Activated naive CD4-positive, alpha-beta T cell treated with anti-CD3 and anti-CD28 coated beads for 36 hours (primary cell): ENCODE data around the gene TANGO6. TPM values are rescaled to one million over a fixed set of nuclear protein-coding genes. Genes with fewer than 3 reads are reported as not detected.
A peak's percentile ranks its signal among the peaks of the same experiment; 100 is the strongest.

Experiments
- CTCF ChIA-PET: fragments of 350-600 bp; sonication (Branson Sonifier 250); formaldehyde crosslinking; loops from one replicate; lab custom pipeline; 2021; ENCODE audit warnings: antibody characterized with exemption; lab: Charles Lee
- DNase-seq: peaks from one replicate; pipeline ENCODE4 v3.0.0-alpha.2; 2020
- H3K27ac Mint-ChIP-seq: one replicate; pipeline ENCODE4 v1.8.0; 2021; ENCODE audit warnings: mild to moderate bottlenecking, mixed read lengths
- H3K27me3 Mint-ChIP-seq: one replicate; pipeline ENCODE4 v1.8.0; 2021; ENCODE audit warnings: low read depth, mixed read lengths
- H3K36me3 Mint-ChIP-seq: one replicate; pipeline ENCODE4 v1.8.0; 2021; ENCODE audit warnings: low read depth, mixed read lengths
- H3K4me1 Mint-ChIP-seq: one replicate; pipeline ENCODE4 v1.8.0; 2021; ENCODE audit warnings: low read depth, mixed read lengths
- H3K4me3 Mint-ChIP-seq: one replicate; pipeline ENCODE4 v1.8.0; 2021; ENCODE audit warnings: mild to moderate bottlenecking, moderate library complexity, mixed read lengths
- H3K9me3 Mint-ChIP-seq: one replicate; pipeline ENCODE4 v1.8.0; 2021; ENCODE audit warnings: mixed read lengths
- intact Hi-C: fragments of 100-400 bp; cut with micrococcal nuclease; formaldehyde crosslinking; loops from one replicate; pipeline ENCODE4 v1.15.1; 2023
- total RNA-seq, 2 experiments: library from RNA; stranded (reverse); gene quantifications; one replicate each; pipeline ENCODE4 v1.2.3, GENCODE V29; 2021

Gene TANGO6
- total RNA-seq, 2 experiments from 2014 or later = 21.6 to 22.3 TPM

GRCh38 chr16:68894714-68895113 is 51.4 kb downstream of the TANGO6 start:
- H3K27ac Mint-ChIP-seq = no peak overlapping the region
- no peaks in the 10 kb centered on the region for H3K9me3 Mint-ChIP-seq
- no peak overlapping the region for H3K4me3 Mint-ChIP-seq
- intact Hi-C loops = no loop called here
- no peaks in the 10 kb centered on the region for H3K27me3 Mint-ChIP-seq
- no peaks in the 10 kb centered on the region for H3K4me1 Mint-ChIP-seq
- DNase-seq = no peak
- peaks cover 7% of the 10 kb centered on the region for H3K36me3 Mint-ChIP-seq
- CTCF ChIA-PET = no interaction called here

- Mint-ChIP-seq H3K4me3 (no peak overlapping the region), H3K36me3 (peaks cover 8% of the 10 kb centered on the region), H3K27ac (no peak overlapping the region), H3K27me3 (no peaks in the 10 kb centered on the region), H3K4me1 (no peaks in the 10 kb centered on the region), H3K9me3 (no peaks in the 10 kb centered on the region)
- intact Hi-C loops = no loop called here
- no peak for DNase-seq
- CTCF ChIA-PET = no interaction called here
Observed at GRCh38 chr16:68898026-68898425, 54.7 kb downstream of the TANGO6 start.

GRCh38 chr16:68900009-68900408 is 56.7 kb downstream of the TANGO6 start:
- H3K27me3 Mint-ChIP-seq = no peaks in the 10 kb centered on the region
- DNase-seq = no peak
- H3K36me3 Mint-ChIP-seq = peaks cover 7% of the 10 kb centered on the region
- H3K4me3 Mint-ChIP-seq = no peak overlapping the region
- CTCF ChIA-PET = no interaction called here
- H3K27ac Mint-ChIP-seq = no peak overlapping the region
- H3K4me1 Mint-ChIP-seq = no peaks in the 10 kb centered on the region
- intact Hi-C loops = loop anchor here (5.0 kb wide), 2 partner anchors 207 to 222 kb away; partner anchors contain the start of gene HAS3
- no peaks in the 10 kb centered on the region for H3K9me3 Mint-ChIP-seq

GRCh38 chr16:68902003-68902968 is 59.0 kb downstream of the TANGO6 start:
- no peaks in the 10 kb centered on the region for H3K27me3 Mint-ChIP-seq
- DNase-seq = peak; percentile 35
- H3K27ac Mint-ChIP-seq = no peak overlapping the region
- no peaks in the 10 kb centered on the region for H3K4me1 Mint-ChIP-seq
- H3K4me3 Mint-ChIP-seq = no peak overlapping the region
- intact Hi-C loops = loop anchor here (5.0 kb wide), 2 partner anchors 205 to 220 kb away; partner anchors contain the start of gene HAS3
- H3K36me3 Mint-ChIP-seq = peaks cover 7% of the 10 kb centered on the region
- CTCF ChIA-PET = interaction anchor here (0.9 to 1.0 kb wide), 2 partner anchors 16 to 28 kb away, joined by 3 to 5 read pairs; no protein-coding TSS in a partner anchor
- no peaks in the 10 kb centered on the region for H3K9me3 Mint-ChIP-seq

- Mint-ChIP-seq H3K4me3 (no peak overlapping the region), H3K27ac (no peak overlapping the region), H3K9me3 (no peaks in the 10 kb centered on the region), H3K36me3 (peaks cover 8% of the 10 kb centered on the region), H3K4me1 (no peaks in the 10 kb centered on the region), H3K27me3 (no peaks in the 10 kb centered on the region)
- CTCF ChIA-PET = interaction anchor here (0.9 to 1.0 kb wide), 2 partner anchors 15 to 28 kb away, joined by 3 to 5 read pairs; no protein-coding TSS in a partner anchor
- intact Hi-C loops = loop anchor here (5.0 kb wide), 2 partner anchors 204 to 219 kb away; partner anchors contain the start of gene HAS3
- no peak for DNase-seq
Observed at GRCh38 chr16:68902969-68903345, 59.6 kb downstream of the TANGO6 start.

GRCh38 chr16:68907297-68907696 is 64.0 kb downstream of the TANGO6 start:
- peaks cover 7% of the 10 kb centered on the region for H3K36me3 Mint-ChIP-seq
- CTCF ChIA-PET = interaction anchor here (0.7 kb wide), 1 partner anchor 104 kb away, joined by 4 read pairs; no protein-coding TSS in a partner anchor
- no peaks in the 10 kb centered on the region for H3K4me1 Mint-ChIP-seq
- intact Hi-C loops = no loop called here
- H3K9me3 Mint-ChIP-seq = no peaks in the 10 kb centered on the region
- H3K4me3 Mint-ChIP-seq = no peak overlapping the region
- no peak for DNase-seq
- H3K27ac Mint-ChIP-seq = no peak overlapping the region
- no peaks in the 10 kb centered on the region for H3K27me3 Mint-ChIP-seq

GRCh38 chr16:68907781-68908181 is 64.5 kb downstream of the TANGO6 start:
- Mint-ChIP-seq H3K27ac (no peak overlapping the region), H3K4me3 (no peak overlapping the region), H3K9me3 (no peaks in the 10 kb centered on the region), H3K4me1 (no peaks in the 10 kb centered on the region), H3K27me3 (no peaks in the 10 kb centered on the region), H3K36me3 (peaks cover 8% of the 10 kb centered on the region)
- DNase-seq = no peak
- CTCF ChIA-PET = interaction anchor here (0.6 kb wide), 1 partner anchor 216 kb away, joined by 4 read pairs; no protein-coding TSS in a partner anchor
- intact Hi-C loops = no loop called here

- intact Hi-C loops = no loop called here
- DNase-seq = no peak
- no peak overlapping the region for H3K27ac Mint-ChIP-seq
- no peak overlapping the region for H3K4me3 Mint-ChIP-seq
- H3K4me1 Mint-ChIP-seq = no peaks in the 10 kb centered on the region
- H3K36me3 Mint-ChIP-seq = peaks cover 8% of the 10 kb centered on the region
- no peaks in the 10 kb centered on the region for H3K27me3 Mint-ChIP-seq
- H3K9me3 Mint-ChIP-seq = no peaks in the 10 kb centered on the region
- CTCF ChIA-PET = interaction anchor here (0.7 kb wide), 1 partner anchor 62 kb away, joined by 3 read pairs; no protein-coding TSS in a partner anchor
Observed at GRCh38 chr16:68909099-68909733, 65.9 kb downstream of the TANGO6 start.

- intact Hi-C loops = no loop called here
- Mint-ChIP-seq H3K4me1 (no peaks in the 10 kb centered on the region), H3K36me3 (peaks cover 8% of the 10 kb centered on the region), H3K4me3 (no peak overlapping the region), H3K27ac (no peak overlapping the region), H3K27me3 (no peaks in the 10 kb centered on the region), H3K9me3 (no peaks in the 10 kb centered on the region)
- DNase-seq = no peak
- CTCF ChIA-PET = no interaction called here
Observed at GRCh38 chr16:68910051-68910450, 66.7 kb downstream of the TANGO6 start.

- Mint-ChIP-seq H3K36me3 (peaks cover 23% of the 10 kb centered on the region), H3K27ac (no peak overlapping the region), H3K4me1 (no peaks in the 10 kb centered on the region), H3K27me3 (no peaks in the 10 kb centered on the region), H3K9me3 (no peaks in the 10 kb centered on the region), H3K4me3 (no peak overlapping the region)
- no peak for DNase-seq
- intact Hi-C loops = no loop called here
- CTCF ChIA-PET = interaction anchor here (1.0 kb wide), 1 partner anchor 208 kb away, joined by 3 read pairs; no protein-coding TSS in a partner anchor
Observed at GRCh38 chr16:68915589-68915988, 72.3 kb downstream of the TANGO6 start.

- Mint-ChIP-seq H3K9me3 (no peaks in the 10 kb centered on the region), H3K4me1 (no peaks in the 10 kb centered on the region)
- intact Hi-C loops = no loop called here
Observed at GRCh38 chr16:68917541-68917940, 74.2 kb downstream of the TANGO6 start.

GRCh38 chr16:68920349-68920748 is 77.0 kb downstream of the TANGO6 start:
- Mint-ChIP-seq H3K27me3 (no peaks in the 10 kb centered on the region), H3K4me3 (no peak overlapping the region), H3K9me3 (no peaks in the 10 kb centered on the region), H3K27ac (no peak overlapping the region), H3K4me1 (no peaks in the 10 kb centered on the region), H3K36me3 (peaks cover 29% of the 10 kb centered on the region)
- no peak for DNase-seq
- intact Hi-C loops = no loop called here
- CTCF ChIA-PET = interaction anchor here (0.6 to 1.1 kb wide), 2 partner anchors 10 to 73 kb away, joined by 3 to 4 read pairs; no protein-coding TSS in a partner anchor

More at GRCh38 chr16:68917541-68917940, 74.2 kb downstream of the TANGO6 start:
- CTCF ChIA-PET = no interaction called here
- Mint-ChIP-seq H3K27me3 (no peaks in the 10 kb centered on the region), H3K4me3 (no peak overlapping the region), H3K36me3 (peaks cover 23% of the 10 kb centered on the region), H3K27ac (no peak overlapping the region)
- no peak for DNase-seq
